Raji (cell line): ENCODE data around the gene PRDM8.

Source experiments
- POLR2A ChIP-seq: IDR thresholded peaks from 2 replicates; pipeline ENCODE4 v1.6.1; 2011; ENCODE audit warnings: low read depth, low read length, control low read depth; ENCODE audit not compliant: insufficient read depth

Gene PRDM8

GRCh38 chr4:80192252-80192866 is 4.9 kb upstream of the PRDM8 start:
- TF ChIP-seq POLR2A, result no peak

- no peak for TF ChIP-seq POLR2A
These were observed 4.4 kb upstream of the PRDM8 start for GRCh38 chr4:80192937-80193336.

- TF ChIP-seq POLR2A, result no peak
These were observed 1.7 kb upstream of the PRDM8 start for GRCh38 chr4:80195441-80196140.

- no peak for TF ChIP-seq POLR2A
These were observed 913 bp upstream of the PRDM8 start for GRCh38 chr4:80196259-80196921.

- TF ChIP-seq POLR2A, result no peak
These were observed 518 bp downstream of the PRDM8 start for GRCh38 chr4:80197601-80198440.

- no peak for TF ChIP-seq POLR2A
These were observed 1.1 kb downstream of the PRDM8 start for GRCh38 chr4:80198441-80198837.

GRCh38 chr4:80199004-80199560 is 1.8 kb downstream of the PRDM8 start:
- no peak for TF ChIP-seq POLR2A

GRCh38 chr4:80199947-80200346 is 2.6 kb downstream of the PRDM8 start:
- TF ChIP-seq POLR2A, result no peak

- TF ChIP-seq POLR2A, result no peak
These were observed 4.2 kb downstream of the PRDM8 start for GRCh38 chr4:80201252-80202151.

- no peak for TF ChIP-seq POLR2A
These were observed 4.9 kb downstream of the PRDM8 start for GRCh38 chr4:80202190-80202711.

GRCh38 chr4:80202741-80203553 is 5.6 kb downstream of the PRDM8 start:
- no peak for TF ChIP-seq POLR2A

GRCh38 chr4:80204433-80205011 is 7.2 kb downstream of the PRDM8 start:
- TF ChIP-seq POLR2A, result no peak

- TF ChIP-seq POLR2A, result no peak
These were observed 8.8 kb downstream of the PRDM8 start for GRCh38 chr4:80206111-80206510.

GRCh38 chr4:80206521-80207171 is 9.3 kb downstream of the PRDM8 start:
- no peak for TF ChIP-seq POLR2A
